ENCODE measurements around the gene ASB1.
A peak's percentile ranks its signal among the peaks of the same experiment; 100 is the strongest.
"Not testable (repeated sequence)": the region's sequence is repeated elsewhere in the genome, so short reads cannot be mapped to it uniquely, and the experiment has no call there.

ASB1 gene

GRCh38 chr2:238423561-238424312 lies 3.0 kb upstream of the ASB1 start:
- ATAC-seq (no peak), DNase-seq (no peak)

- ATAC-seq = no peak
- DNase-seq = no peak
Measured at GRCh38 chr2:238424313-238424700, 2.4 kb upstream of the ASB1 start.

GRCh38 chr2:238425505-238425978 lies 1.2 kb upstream of the ASB1 start:
- no peak for DNase-seq
- ATAC-seq = no peak

GRCh38 chr2:238425979-238426567 lies 654 bp upstream of the ASB1 start:
- ATAC-seq (peak; percentile 32), DNase-seq (peak; percentile 31)

GRCh38 chr2:238427435-238428162 lies 872 bp downstream of the ASB1 start:
- DNase-seq = peak; percentile 26
- ATAC-seq = no peak

DNA sequence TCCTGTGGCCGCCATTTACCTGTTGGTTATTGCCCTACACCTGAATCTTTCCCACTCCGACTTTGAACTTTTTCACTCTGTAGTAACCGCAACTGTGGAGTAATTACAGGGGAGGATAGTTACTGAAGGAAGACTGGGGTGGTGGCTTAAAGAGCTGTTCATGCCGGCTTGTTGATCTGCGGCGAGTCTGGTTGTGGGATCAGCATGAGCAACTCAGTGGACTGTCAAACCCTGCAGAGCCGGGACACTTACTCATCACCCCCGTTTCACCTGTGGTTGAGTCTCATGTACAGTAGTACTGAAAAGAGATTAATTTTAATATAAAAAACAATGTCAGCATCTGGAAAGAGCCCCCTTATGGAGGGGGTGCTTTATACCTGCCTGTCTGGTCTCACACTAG lies 2.1 kb downstream of the ASB1 start:
- ATAC-seq (no peak), DNase-seq (no peak)

DNA sequence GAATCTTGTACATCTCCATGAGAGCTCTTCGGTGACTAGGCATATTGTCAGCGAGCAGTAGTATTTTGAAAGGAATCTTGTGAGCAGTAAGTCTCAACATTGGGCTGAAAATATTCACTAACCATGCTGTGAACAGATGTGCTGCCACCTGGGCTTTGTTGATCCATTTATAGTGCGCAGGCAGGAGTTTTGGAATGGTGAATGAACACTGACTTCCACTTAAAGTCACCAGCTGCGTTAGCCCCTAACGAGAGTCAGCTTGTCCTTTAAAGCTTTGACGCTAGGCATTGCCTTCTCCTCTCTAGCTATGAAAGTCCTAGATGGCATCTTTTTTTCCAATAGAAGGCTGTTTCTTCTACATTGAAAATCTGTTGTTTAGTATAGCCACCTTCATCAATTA lies 4.1 kb downstream of the ASB1 start:
- no peak for DNase-seq
- ATAC-seq = no peak

- DNase-seq (no peak), ATAC-seq (no peak)
Measured at GRCh38 chr2:238431456-238431855, 4.7 kb downstream of the ASB1 start.

DNA sequence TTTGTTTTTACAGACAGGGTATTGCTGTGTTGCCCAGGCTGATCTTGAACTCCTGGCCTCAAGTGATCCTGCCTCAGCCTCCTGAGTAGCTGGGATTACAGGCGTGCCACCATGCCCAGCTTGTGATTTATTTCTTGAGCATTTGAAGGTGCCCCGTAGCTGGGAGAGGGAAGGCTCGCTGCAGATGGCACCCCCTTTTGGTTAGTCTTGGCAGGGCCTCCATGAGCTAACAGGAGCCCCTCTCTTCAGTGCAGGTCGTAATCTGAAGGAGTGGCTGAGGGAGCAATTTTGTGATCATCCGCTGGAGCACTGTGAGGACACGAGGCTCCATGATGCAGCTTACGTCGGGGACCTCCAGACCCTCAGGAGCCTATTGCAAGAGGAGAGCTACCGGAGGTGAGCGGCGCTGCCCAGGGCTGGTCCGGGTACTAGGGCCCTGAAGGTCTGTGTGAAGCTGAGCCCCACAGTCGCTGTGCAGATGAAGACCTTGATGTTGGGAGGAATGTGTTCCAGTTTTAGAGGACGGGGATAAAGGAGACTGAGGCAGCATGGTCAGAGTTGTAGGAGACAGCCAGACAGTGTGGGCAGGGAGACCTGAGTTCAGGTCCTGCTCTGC lies 6.7 kb downstream of the ASB1 start:
- ATAC-seq = no peak
- no peak for DNase-seq

- ATAC-seq (no peak), DNase-seq (no peak)
Measured at GRCh38 chr2:238433941-238434845, 7.5 kb downstream of the ASB1 start.

GRCh38 chr2:238434846-238435751 lies 8.4 kb downstream of the ASB1 start:
- no peak for ATAC-seq

GRCh38 chr2:238435752-238436096 lies 9.0 kb downstream of the ASB1 start:
- ATAC-seq = no peak
- no peak for DNase-seq

More at GRCh38 chr2:238434846-238435751, 8.4 kb downstream of the ASB1 start:
- DNase-seq = no peak

DNA sequence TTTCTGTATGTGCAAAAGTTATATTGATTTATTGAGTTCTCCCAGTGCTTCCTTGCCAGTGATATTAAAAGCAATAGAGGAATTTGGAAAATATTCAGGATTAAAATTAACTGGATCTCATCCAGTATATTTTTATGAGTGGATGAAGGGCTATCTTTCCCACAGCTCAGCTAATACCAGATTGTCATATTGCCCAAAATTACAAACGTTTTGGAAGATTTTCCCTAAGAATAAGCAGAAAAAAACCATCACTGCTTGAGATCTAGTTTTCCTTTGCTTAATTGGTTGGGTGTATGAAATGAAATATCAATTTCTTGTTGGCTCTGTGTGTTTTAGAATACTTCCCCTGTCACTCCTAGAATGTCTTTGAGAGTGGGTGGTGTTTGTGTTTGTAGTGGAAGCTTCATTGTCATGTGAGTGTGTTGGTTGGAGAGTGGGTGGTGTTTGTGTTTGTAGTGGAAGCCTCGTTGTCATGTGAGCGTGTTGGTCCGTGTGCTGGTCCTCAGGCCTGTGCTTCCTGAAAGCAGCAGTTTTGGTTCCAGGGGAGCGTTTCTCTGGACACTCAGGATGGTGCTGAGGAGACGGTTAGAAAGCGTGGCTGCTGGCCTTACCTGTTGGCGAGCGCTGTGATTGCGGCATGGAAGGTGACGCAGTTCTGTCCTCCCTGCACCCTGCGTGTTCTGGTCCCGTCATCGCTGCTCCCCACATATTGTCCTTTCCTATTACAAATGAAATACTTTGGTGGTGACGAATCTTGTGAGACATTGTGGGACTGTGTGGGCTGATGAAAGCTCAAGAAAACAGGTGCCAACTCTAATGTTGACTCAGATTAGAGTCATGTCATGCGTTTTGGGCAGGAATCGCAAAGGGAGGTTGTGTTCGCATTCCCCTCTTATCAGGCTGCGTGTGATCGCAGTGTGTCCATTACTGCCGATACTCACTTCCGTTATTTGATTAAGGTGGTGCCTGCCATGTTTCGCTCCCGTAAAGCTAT lies 12.4 kb downstream of the ASB1 start:
- DNase-seq = peak; percentile 56
- peak; percentile 94 for ATAC-seq

DNA sequence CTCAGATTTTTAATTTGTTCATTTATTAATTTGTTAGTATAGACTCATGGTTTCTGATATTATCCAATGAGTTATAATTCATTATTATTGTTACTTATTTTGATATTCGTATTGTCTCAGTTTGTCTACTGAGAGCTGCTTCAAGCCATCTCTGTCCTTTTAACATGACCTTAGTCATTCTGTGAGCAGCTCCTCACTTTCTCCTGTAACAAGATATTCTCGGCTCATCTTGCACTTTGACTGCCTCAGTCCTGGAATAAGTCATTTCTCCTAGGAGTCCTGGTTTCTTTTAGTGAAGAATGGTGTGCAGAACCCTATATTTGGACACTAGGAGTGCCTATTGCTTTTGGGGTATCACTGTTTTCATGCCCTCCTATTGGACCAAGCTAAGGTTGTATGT lies 13.2 kb downstream of the ASB1 start:
- no peak for DNase-seq
- no peak for ATAC-seq

- no peak for DNase-seq
- ATAC-seq = no peak
Measured at GRCh38 chr2:238440331-238440730, 13.6 kb downstream of the ASB1 start.

DNA sequence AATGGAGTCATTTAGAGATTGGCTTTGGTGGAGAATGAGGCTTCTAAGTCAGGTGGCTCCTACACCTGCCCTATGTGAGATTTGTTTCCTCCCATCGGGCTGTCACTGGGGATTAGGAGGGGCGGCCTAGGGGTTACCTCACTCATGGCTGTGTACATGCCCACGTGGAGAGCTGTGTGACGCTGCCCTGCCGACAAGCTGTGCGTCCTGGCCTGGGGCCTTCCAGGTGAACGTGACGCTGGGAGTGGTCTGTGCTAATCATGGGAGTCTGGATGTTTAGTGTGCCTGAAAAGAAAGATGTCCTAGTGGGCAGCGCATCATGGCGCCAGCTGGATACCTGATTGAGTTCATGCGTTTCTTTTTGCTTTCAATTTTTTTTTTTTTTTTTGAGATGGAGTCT lies 14.0 kb downstream of the ASB1 start:
- DNase-seq (no peak), ATAC-seq (no peak)

DNA sequence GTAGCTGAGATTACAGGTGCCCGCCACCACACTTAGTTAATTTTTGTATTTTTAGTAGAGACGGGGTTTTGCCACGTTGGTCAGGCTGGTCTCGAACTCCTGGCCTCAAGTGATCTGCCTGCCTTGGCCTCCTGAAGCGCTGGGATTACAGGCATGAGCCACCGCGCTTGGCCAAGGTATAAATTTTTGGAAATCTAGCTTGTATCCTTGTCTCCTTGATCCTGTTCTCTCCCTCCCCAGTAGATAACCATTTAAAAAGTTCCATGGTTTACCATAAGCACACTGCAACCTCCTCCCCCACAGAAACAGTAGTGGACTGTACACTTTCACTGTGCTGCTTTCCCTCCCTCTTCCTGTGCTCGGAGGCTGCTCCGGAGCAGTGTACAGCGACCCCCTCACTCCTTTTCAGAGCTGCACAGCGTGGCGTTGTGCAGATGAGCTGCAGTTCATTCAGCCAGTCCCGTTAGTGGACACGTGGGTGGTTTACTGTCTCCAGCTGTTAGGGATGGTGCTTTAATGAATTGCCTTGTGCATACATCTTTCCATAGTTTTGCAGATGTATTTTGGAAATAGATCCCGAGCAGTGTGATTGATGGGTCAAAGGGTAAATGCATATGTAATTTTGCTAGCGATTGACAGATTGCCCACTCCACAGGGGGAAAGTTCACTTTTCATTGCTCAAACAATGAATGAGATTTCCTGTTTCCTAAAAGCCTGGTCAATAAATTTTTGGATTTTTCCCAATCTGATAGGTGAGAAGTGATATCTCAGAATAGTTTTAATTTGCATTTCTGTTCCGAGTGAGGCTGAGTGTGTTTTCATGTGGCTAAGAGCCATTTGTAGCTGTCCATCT lies 14.8 kb downstream of the ASB1 start:
- no peak for DNase-seq
- ATAC-seq = no peak

- DNase-seq, ATAC-seq: not testable (repeated sequence)
Measured at GRCh38 chr2:238442257-238442656, 15.5 kb downstream of the ASB1 start.

Data from stimulated activated naive CD8-positive, alpha-beta T cell treated with anti-CD3 and anti-CD28 coated beads, Interleukin-15, Interleukin-2, amounts not matched to agents 100 U/mL and 50 U/mL, for 24 hours (primary cell).